ENCODE data around the gene FLT1.

FLT1 gene

GRCh38 chr13:28494778-28495537, at the start of gene FLT1:
FLT1 (minus strand) TSS chr13:28495128; CDS start chr13:28494843, 285 bp downstream.
- DNase-seq: no peak

GRCh38 chr13:28544026-28544425, 49.1 kb upstream of the FLT1 start:
- DNase-seq: no peak

- no peak for DNase-seq
These were observed 47.9 kb upstream of the FLT1 start for GRCh38 chr13:28542804-28543203.

GRCh38 chr13:28541966-28542365, 47.0 kb upstream of the FLT1 start:
- no peak for DNase-seq

- no peak for DNase-seq
These were observed 45.7 kb upstream of the FLT1 start for GRCh38 chr13:28540612-28541011.

- DNase-seq: no peak
These were observed 44.8 kb upstream of the FLT1 start for GRCh38 chr13:28539625-28540286.

- DNase-seq: no peak
These were observed 44.0 kb upstream of the FLT1 start for GRCh38 chr13:28538932-28539331.

GRCh38 chr13:28537171-28537570, 42.2 kb upstream of the FLT1 start:
- DNase-seq: no peak

GRCh38 chr13:28536371-28536770, 41.4 kb upstream of the FLT1 start:
- no peak for DNase-seq

- no peak for DNase-seq
These were observed 40.8 kb upstream of the FLT1 start for GRCh38 chr13:28535734-28536133.

- no peak for DNase-seq
These were observed 39.9 kb upstream of the FLT1 start for GRCh38 chr13:28534801-28535200.

GRCh38 chr13:28534210-28534609, 39.3 kb upstream of the FLT1 start:
- no peak for DNase-seq

- DNase-seq: no peak
These were observed 38.7 kb upstream of the FLT1 start for GRCh38 chr13:28533441-28534166.

- DNase-seq: no peak
These were observed 38.2 kb upstream of the FLT1 start for GRCh38 chr13:28533125-28533436.

- no peak for DNase-seq
These were observed 37.6 kb upstream of the FLT1 start for GRCh38 chr13:28532388-28533124.

GRCh38 chr13:28531845-28532387, 37.0 kb upstream of the FLT1 start:
- no peak for DNase-seq

GRCh38 chr13:28531077-28531844, 36.3 kb upstream of the FLT1 start:
- no peak for DNase-seq

- DNase-seq: no peak
These were observed 35.8 kb upstream of the FLT1 start for GRCh38 chr13:28530729-28531076.

GRCh38 chr13:28529836-28530235, 34.9 kb upstream of the FLT1 start:
- no peak for DNase-seq

- DNase-seq: no peak
These were observed 33.9 kb upstream of the FLT1 start for GRCh38 chr13:28528848-28529247.

- DNase-seq: no peak
These were observed 33.5 kb upstream of the FLT1 start for GRCh38 chr13:28528388-28528787.

GRCh38 chr13:28527629-28528028, 32.7 kb upstream of the FLT1 start:
- DNase-seq: no peak
